K562 (cell line): ENCODE results near the gene LRRC39.

ENCODE experiments used
- BHLHE40 ChIP-seq: IDR thresholded peaks from 2 replicates; pipeline ENCODE4 v1.6.1; 2011; ENCODE audit warnings: low read length, improper control_type of control experiment
- BMI1 ChIP-seq: fragments of 150-350 bp; IDR thresholded peaks from 2 replicates; pipeline ENCODE4 v1.6.1; 2014; ENCODE audit warnings: low read length
- E2F1 ChIP-seq: sonication (generic); formaldehyde crosslinking; IDR thresholded peaks from 2 replicates; pipeline ENCODE4 v1.8.1; 2023; ENCODE audit warnings: mild to moderate bottlenecking, missing genetic modification reagents, moderate library complexity
- NFYB ChIP-seq: IDR thresholded peaks from 2 replicates; pipeline ENCODE4 v1.6.1; 2011; ENCODE audit warnings: mild to moderate bottlenecking, moderate library complexity; ENCODE audit not compliant: insufficient read length; ENCODE audit errors: extremely low read depth
- ZNF224 ChIP-seq: sonication (generic); formaldehyde crosslinking; IDR thresholded peaks from 2 replicates; pipeline ENCODE4 v1.8.0; 2022; ENCODE audit warnings: mild to moderate bottlenecking, missing genetic modification reagents
- TF ChIP-seq, protein P1 (sequence below), 3 experiments: IDR thresholded peaks in 2 of 3; conservative IDR thresholded peaks in 1 of 3; 2 replicates each; pipeline ENCODE4 v1.5.1; 2011 to 2012; ENCODE audit warnings: low read length in 3 of 3, mild to moderate bottlenecking in 3 of 3, control low read depth in 2 of 3, improper control_type of control experiment in 1 of 3, inconsistent platforms in 1 of 3, low read depth in 1 of 3, mixed read lengths in 1 of 3, moderate library complexity in 1 of 3; ENCODE audit not compliant: insufficient read depth in 2 of 3

DNA sequence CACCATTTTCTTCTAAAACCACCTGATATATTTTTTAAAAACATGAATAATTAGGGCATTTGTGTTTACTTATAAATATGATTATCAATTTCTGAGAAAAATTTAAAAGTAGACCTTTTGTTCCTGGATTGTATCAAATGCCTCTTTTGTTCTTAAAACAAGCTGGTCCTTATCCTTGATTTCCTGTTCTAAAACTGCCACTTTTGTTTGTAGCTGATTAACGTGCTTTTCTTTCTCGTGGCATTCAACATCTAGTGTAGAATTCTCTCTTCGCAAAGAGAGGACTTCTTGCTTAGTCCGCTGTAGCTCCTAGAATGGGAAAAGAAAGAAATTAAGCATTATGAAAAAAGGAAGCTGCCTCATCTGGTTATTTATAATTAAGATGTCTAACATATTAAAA is 70.4 kb downstream of the LRRC39 start:
- TF ChIP-seq ZNF224 (CRISPR knock-in tag) (no peak), BHLHE40 (no peak), E2F1 (CRISPR knock-in tag) (no peak), NFYB (no peak), BMI1 (no peak)
- TF ChIP-seq, protein P1, sequence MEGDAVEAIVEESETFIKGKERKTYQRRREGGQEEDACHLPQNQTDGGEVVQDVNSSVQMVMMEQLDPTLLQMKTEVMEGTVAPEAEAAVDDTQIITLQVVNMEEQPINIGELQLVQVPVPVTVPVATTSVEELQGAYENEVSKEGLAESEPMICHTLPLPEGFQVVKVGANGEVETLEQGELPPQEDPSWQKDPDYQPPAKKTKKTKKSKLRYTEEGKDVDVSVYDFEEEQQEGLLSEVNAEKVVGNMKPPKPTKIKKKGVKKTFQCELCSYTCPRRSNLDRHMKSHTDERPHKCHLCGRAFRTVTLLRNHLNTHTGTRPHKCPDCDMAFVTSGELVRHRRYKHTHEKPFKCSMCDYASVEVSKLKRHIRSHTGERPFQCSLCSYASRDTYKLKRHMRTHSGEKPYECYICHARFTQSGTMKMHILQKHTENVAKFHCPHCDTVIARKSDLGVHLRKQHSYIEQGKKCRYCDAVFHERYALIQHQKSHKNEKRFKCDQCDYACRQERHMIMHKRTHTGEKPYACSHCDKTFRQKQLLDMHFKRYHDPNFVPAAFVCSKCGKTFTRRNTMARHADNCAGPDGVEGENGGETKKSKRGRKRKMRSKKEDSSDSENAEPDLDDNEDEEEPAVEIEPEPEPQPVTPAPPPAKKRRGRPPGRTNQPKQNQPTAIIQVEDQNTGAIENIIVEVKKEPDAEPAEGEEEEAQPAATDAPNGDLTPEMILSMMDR (IDR thresholded peaks at IDR 0.05 in 2 of 3, conservative IDR thresholded peaks at IDR 0.05 in 1 of 3; ENCODE audit: insufficient read depth in 2 of 3, low read depth in 1 of 3, low read length in 3 of 3): no peak
